HG02885 (cell line): ENCODE data around the gene PTAR1.
A peak's percentile ranks its signal among the peaks of the same experiment; 100 is the strongest.

Source experiments
- ATAC-seq: cut with Tn5 transposase; IDR thresholded peaks from one replicate; pipeline ENCODE4 v1.9.1; 2021; ENCODE audit warnings: mild to moderate bottlenecking; ENCODE audit not compliant: unreplicated experiment, poor library complexity

Gene PTAR1

DNA sequence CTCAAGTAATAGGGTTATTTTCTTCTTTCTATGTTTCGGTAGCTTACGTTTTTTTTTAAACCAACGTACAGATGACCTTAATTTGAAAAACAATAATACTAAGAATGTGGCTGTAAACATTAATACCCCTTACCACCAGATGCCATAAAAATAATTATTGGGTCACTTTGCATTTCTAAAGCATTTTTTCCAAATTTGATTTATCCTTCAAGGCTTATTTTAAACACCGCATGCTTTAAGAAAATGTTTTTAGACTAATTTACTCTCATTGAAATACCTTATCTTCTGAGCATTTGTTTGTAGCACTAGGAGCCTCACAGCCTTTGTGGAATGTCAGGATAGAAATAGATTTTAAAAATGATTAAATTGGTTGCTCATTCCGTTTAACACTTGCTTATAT is 81.9 kb downstream of the PTAR1 start:
- ATAC-seq: no peak

DNA sequence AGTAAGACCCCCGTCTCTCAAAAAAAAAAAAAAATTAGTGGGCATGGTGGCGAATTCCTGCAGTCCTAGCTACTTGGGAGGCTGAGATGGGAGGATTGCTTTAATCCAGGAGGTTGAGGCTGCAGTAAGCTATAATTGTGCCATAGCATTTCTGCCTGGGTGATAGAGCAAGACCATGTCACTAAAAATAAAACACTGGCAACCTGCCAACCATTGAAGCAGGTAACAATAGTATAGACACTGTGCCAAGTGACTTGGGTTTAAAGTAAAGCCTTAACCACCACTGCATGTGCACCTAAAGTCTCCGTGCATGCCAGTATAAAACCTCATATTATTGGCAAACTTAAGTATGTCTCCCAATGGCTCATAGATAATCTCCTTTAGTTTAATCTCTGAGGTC is 84.2 kb downstream of the PTAR1 start:
- no peak for ATAC-seq

DNA sequence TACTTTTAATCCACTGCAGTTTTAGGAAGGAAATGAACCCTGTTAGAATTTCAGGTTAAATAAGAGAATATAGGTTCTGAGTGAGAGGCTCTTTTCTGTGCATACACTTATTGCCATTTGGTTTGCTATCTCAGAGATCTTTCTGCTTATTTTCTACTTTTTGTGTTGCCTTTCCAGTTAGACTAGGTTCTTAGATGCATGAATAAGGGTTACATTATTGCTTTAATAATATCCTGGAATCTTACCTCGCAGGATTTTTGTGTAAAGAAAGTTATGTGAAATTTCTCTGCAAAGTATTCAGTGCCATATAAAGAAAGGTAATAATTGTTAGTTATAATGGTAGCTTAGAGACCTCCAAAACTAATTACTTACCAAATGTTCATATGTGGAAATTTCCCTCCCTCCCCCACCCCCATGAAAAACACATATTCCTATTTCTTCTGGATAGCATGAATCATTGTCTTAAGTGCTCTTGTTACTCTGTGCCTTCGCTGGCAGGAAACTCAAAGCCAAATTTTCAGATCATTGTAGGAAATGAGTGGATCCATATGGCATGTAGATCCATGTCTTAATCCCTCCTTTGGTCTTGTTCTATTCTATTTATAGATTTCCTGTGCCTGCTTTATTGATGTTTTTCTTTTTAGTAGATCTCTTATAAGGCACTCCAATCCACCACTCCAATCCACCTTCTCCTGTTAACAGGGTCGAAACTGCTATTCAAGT is 84.9 kb downstream of the PTAR1 start:
- no peak for ATAC-seq

DNA sequence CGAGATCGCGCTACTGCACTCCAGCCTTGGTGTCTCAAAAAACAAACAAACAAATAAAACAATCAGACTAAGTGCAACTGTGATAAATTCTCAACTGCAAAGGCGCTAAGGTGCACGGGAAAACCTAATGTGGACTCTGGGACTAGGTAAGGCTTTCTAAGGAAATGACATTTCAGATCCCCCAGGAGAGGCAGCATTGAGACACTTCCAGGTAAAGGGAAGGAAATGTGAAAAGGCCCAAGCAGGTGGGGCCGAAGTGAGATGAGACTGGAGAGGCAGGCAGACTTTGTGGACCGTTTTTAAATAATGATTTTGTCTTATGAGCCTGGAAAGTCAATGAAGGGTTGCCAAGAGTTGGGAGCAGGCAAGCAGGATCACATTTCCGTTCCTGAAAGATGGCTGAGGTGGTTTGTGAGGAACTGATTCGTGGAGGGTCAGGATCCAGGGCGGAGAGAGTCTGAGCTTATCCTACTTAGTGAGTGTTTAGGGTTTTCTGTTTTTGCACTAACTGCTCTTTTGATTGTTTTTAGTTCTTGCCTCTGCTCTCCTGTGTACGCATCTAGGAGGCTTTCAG is 85.6 kb downstream of the PTAR1 start:
- no peak for ATAC-seq

DNA sequence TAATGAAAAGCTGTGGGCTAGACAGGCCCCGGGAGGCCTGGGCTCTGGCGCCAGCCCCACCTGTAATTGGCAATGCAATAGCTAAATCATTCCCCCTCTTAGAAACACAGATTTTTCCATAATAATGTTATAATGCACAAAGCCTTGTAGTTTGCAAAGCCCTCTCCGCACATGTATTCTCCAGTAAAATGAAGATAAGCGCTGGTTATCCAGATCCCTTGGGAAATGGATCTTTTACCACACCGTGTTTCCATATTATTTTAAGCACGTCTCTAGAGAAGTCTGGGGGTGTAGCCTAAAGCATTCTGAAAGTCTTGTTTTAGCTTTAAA is 86.5 kb downstream of the PTAR1 start:
- ATAC-seq: no peak

DNA sequence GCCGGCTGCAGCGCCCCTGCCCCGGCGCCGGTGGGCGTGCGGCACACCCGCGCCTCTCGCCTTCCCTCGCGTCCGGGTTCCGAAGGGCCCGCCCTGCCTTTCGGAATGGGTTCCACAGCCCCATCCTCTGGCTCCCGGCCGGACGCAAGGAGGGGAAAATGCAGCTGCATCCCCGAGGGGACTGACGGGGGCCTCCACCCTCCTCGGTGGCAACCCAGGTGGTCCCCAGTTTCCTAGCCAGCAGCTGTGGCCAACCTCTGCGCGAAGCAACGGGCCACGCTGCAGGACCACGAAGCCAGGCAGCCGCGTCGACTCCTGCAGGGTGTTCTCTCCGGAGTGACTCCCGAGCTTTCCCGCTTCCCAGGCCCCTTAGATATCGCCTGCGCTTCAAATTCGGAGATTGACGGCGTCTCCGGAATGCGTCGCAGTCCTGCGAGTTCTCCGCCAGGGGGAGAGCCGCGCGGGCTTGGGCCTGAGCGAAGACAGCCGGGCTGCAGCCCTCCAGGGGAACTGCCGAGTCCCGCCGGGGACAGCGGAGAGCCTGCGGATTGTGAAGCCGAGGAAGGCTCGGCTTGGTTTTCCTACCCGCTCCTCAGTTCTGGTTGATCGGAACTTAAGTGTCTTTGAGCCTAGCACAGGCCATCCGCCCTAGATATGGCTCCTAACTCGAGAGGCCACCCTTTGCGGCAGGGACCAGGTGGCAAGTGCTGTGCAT is 87.1 kb downstream of the PTAR1 start:
- ATAC-seq: peak; percentile 91

DNA sequence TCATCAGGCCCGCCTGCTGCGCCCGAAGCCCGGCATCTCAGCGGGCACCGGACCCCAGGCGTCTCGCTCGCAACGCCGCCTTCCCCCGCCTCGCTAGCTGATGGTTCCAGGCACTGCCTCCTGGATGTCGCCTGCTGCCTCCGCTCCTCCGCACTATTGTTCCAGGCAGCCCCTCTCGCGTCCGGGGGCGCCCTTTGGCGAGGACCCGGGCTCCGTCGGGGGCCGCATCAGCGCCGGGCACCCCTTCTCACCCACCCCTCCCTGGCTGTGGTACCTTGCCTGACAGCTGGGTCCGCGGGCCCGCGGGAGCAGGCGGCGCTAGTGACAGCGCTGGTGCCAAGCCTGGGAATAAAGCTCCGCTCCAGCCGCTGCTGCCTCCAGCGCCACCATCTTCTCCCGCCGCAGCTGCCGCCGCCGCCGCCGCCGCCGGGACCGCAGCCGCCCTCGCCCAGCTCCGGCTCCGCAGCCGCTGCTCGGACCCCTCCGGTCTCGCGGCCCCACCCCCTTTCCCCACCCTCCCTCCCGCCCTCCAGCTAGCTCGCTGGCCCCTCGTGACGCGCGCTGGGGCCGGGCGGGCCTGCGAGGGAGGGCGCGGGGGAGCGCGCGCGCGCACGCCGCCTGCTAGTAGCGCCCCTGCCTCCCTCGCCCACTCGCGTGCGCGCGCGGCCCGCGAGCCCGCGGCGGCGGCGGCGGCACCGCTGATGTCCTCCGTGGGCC is 87.8 kb downstream of the PTAR1 start, which contains the start of gene APBA1:
Gene APBA1, minus strand, starts transcription at position 493 of the 717 bp plus-strand sequence.
- peak; percentile 60 for ATAC-seq

DNA sequence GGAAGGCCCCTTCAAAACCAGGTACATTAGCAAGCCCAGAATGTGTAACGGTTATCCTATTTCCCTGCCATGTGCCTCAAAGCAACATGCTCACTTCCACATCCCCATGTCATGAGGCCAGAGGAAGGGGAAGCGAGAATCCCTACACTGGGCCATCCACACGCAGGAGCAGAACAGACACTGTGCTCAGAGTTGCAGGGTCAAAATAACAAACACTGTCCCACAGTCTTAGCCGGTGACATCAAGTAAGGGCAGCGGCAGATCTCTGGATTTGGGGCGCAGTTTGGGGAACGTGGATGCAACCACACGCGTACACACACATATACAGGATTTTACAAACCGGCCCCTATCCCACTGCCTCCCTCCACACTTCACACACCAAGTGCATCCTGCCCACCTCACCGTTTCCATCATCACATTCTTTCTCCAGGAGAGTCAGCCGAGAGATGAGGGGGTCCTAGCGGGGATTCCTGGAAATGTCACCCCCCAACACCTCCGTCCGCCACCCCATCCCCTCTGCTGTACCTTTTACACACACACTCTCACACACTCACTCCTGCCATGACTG is 88.4 kb downstream of the PTAR1 start:
- no peak for ATAC-seq

DNA sequence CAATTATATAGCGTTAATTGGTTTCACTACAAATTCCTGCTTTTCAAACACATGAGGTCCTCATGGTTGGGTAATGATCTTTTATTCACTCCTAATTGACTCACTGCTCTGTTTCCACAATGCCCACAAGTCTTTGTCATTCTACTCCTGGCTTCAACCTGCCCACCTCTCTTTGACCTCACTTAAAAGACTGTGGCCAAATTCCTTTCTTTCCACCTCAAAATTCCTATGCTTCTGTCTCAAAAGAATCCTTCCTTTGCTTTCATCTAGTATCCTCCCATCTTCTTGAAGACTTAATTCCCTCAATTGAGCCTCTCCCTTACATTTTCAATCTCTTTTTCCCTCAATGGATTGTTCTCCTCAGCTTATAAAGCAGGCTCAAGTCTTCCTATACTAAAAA is 92.5 kb downstream of the PTAR1 start:
- ATAC-seq: no peak

DNA sequence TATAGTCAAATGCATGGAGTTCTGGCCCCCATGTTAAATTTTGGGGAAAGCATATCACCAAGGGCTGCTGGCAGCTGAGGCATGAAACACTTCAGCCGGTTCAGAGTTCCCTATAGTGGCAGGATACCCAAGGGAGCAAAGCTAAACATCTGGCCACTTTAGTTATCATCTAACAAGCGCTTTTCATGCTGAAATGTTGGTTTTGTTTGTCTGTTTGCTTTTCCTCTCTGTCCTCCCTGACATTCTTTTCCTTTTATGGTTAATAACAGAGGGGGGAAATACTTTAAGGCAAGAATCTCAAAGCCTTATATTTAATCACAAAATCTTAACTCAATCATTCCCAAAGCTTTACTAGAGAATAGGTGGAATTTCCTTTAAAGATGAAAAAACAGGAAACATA is 99.5 kb downstream of the PTAR1 start:
- ATAC-seq: no peak
